Thyroid gland (tissue), 4 donors: ENCODE data around the gene ADCK1. TPM values are rescaled to one million over a fixed set of nuclear protein-coding genes. Genes with fewer than 3 reads are reported as not detected.
"Not testable (repeated sequence)": the region's sequence is repeated elsewhere in the genome, so short reads cannot be mapped to it uniquely, and the experiment has no call there.

ENCODE experiments used
- DNase-seq, 2 donors: peaks; one replicate each; pipeline ENCODE4 v3.0.0-alpha.2; 2019
- H3K27ac ChIP-seq, 3 donors: fragments of 200-600 bp; sonication (generic); 1 replicate in 2 of 3; 2 replicates in 1 of 3; pipeline ENCODE4 v1.5.1; 2016 to 2019; ENCODE audit warnings: mild to moderate bottlenecking in 1 of 3, moderate library complexity in 1 of 3
- H3K27me3 ChIP-seq: fragments of 200-600 bp; sonication (generic); one replicate; pipeline ENCODE4 v1.5.1; 2019
- H3K36me3 ChIP-seq, 2 donors: fragments of 200-600 bp; sonication (generic); one replicate each; pipeline ENCODE4 v1.5.1; 2016 to 2019
- H3K4me1 ChIP-seq, 2 donors: fragments of 200-600 bp; sonication (generic); one replicate each; pipeline ENCODE4 v1.5.1; 2017 to 2019
- H3K4me3 ChIP-seq, 3 donors: fragments of 200-600 bp; sonication (generic); replicated peaks in 1 of 3; 1 replicate in 2 of 3; 2 replicates in 1 of 3; pipeline ENCODE4 v1.5.1; 2016; ENCODE audit warnings: mild to moderate bottlenecking in 1 of 3
- H3K9me3 ChIP-seq: fragments of 200-600 bp; sonication (generic); one replicate; pipeline ENCODE4 v1.5.1; 2017
- POLR2A ChIP-seq, 2 donors: fragments of 450-650 bp; IDR thresholded peaks; one replicate each; pipeline ENCODE4 v1.6.1; 2017; ENCODE audit warnings: antibody characterized with exemption in 2 of 2, mild to moderate bottlenecking in 2 of 2, moderate library complexity in 1 of 2
- WGBS, 2 donors: methylation state at CpG; one replicate each; pipeline ENCODE4 v1.1.5; 2017; 5-methylcytosine and 5-hydroxymethylcytosine counted together
- intact Hi-C: fragments of 100-400 bp; cut with DNase I; formaldehyde crosslinking; loops from one replicate; pipeline ENCODE4 v1.15.1; 2023
- total RNA-seq, 4 donors: library from RNA; depleted of rRNA; stranded (reverse); fragments of >200 nt; gene quantifications; one replicate each; pipeline ENCODE4 v1.2.3, GENCODE V29; 2016
- TF ChIP-seq, protein P1 (sequence below), 6 experiments: fragments of 200-600 bp in 3 of 6; fragments of 450-650 bp in 3 of 6; sonication (generic) in 3 of 6; IDR thresholded peaks; one replicate each; pipeline ENCODE4 v1.5.1; 2016 to 2019; ENCODE audit warnings: antibody characterized with exemption in 6 of 6, mild to moderate bottlenecking in 2 of 6, inconsistent platforms in 1 of 6, moderate library complexity in 1 of 6

The ADCK1 gene
- total RNA-seq, 4 donors from 2014 or later = 4.0 to 13.5 (median 12.1) TPM

DNA sequence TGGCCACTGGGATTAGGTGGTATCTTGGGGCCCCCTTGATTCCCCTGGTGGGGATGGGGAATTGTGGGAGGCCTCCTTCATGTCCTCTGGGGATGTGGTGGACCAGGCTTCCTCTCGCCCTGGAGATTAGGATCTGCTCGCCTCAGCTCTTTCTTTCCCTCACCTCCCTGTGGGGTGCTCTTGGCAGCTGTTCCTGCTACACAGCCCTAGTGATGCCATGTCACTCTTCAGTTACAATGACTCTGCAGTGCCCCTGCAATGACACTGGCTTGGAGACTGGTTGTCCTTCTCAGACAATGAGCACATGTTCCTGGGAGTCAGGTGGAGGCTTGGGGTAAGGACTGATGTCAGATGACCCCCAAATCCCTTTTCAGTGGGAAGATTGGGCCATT is 83.9 kb downstream of the ADCK1 start:
- Histone ChIP-seq H3K9me3 (no peaks in the 10 kb centered on the region), H3K27ac (no peak overlapping the region), H3K4me1 (peaks cover 13 to 56% of the 10 kb centered on the region in 2 donors), H3K36me3 (no peaks in the 10 kb centered on the region), H3K4me3 (no peak overlapping the region), H3K27me3 (no peaks in the 10 kb centered on the region)
- no peak for TF ChIP-seq POLR2A (IDR thresholded peaks at IDR 0.05)
- TF ChIP-seq, protein P1, sequence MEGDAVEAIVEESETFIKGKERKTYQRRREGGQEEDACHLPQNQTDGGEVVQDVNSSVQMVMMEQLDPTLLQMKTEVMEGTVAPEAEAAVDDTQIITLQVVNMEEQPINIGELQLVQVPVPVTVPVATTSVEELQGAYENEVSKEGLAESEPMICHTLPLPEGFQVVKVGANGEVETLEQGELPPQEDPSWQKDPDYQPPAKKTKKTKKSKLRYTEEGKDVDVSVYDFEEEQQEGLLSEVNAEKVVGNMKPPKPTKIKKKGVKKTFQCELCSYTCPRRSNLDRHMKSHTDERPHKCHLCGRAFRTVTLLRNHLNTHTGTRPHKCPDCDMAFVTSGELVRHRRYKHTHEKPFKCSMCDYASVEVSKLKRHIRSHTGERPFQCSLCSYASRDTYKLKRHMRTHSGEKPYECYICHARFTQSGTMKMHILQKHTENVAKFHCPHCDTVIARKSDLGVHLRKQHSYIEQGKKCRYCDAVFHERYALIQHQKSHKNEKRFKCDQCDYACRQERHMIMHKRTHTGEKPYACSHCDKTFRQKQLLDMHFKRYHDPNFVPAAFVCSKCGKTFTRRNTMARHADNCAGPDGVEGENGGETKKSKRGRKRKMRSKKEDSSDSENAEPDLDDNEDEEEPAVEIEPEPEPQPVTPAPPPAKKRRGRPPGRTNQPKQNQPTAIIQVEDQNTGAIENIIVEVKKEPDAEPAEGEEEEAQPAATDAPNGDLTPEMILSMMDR (IDR thresholded peaks at IDR 0.05) = no peak
- intact Hi-C loops = no loop called here
- peak in 1 of 2 donors; percentile 20 for DNase-seq
- 86% methylated on average over 2 of the region's 2 CpGs; no CpG with 5 or more reads in 1 of the 2 donors for WGBS, 2 donors

DNA sequence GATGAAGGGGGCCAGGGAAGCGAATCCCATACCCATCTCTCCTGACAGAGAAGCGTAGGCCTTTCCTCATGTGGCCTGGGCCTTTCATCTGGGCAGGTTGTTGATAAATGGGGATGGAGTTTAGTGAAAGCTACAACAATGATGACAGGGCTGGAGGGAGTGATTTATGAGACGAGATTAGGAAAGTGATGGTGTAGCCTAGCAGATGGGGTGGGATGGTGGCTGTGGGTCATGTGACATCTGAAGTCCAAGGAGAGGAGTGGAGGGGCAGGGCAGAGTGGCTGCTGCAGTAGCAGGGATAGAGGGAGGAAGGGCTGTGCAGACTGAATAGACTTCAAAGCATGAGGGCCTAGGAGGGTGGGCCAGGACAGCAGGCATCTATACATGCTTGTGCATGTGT is 85.5 kb downstream of the ADCK1 start:
- Histone ChIP-seq H3K9me3 (no peaks in the 10 kb centered on the region), H3K4me3 (no peak overlapping the region), H3K4me1 (peaks cover 11 to 42% of the 10 kb centered on the region in 2 donors), H3K27ac (no peak overlapping the region), H3K27me3 (no peaks in the 10 kb centered on the region), H3K36me3 (no peaks in the 10 kb centered on the region)
- intact Hi-C loops = no loop called here
- no peak for TF ChIP-seq POLR2A (IDR thresholded peaks at IDR 0.05)
- TF ChIP-seq, protein P1 (IDR thresholded peaks at IDR 0.05) = no peak
- no peak for DNase-seq
- 95 to 96% methylated on average over 3 of the region's 3 CpGs for WGBS, 2 donors

DNA sequence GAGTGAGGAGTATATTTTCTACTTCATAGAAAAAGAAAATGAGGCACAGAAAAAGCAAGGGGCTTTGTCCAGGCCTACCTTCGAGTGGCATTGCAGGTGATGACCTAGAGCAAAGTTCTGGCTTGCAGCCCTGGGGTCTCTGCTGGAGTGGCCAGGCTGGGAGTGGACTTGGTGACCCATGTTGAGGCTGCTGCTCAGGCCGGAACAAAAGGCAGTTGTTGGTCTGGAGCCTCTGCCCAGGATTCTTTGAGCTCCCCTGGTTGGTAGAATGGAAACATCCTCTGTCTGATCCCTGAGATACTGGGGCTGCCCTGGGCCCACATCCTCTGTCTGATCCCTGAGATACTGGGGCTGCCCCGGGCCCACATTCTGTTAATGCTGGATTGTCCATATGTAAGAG is 86.1 kb downstream of the ADCK1 start:
- H3K27me3 ChIP-seq = no peaks in the 10 kb centered on the region
- TF ChIP-seq POLR2A (IDR thresholded peaks at IDR 0.05) = no peak
- TF ChIP-seq, protein P1 (IDR thresholded peaks at IDR 0.05) = no peak
- H3K4me3 ChIP-seq = no peak overlapping the region
- DNase-seq = no peak
- WGBS, 2 donors = 89 to 94% methylated on average over 2 to 3 of the region's 3 CpGs
- intact Hi-C loops = no loop called here
- peaks cover 9 to 35% of the 10 kb centered on the region in 2 donors for H3K4me1 ChIP-seq
- H3K27ac ChIP-seq = no peak overlapping the region
- H3K9me3 ChIP-seq = no peaks in the 10 kb centered on the region
- H3K36me3 ChIP-seq = no peaks in the 10 kb centered on the region

DNA sequence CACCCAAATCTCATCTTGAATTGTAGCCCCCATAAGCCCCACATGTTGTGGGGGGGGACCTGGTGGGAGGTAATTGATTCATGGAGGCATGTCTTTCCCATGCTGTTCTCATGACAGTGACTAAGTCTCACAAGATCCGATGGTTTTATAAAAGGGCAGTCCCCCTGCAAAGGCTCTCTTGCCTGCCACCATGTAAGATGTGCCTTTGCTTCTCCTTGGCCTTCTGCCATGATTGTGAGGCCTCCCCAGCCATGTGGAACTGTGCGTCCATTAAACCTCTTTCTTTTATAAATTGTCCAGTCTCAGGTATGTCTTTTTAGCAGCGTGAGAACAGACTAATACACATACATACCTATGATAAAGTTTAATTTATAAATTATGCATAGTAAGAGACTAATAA is 89.0 kb downstream of the ADCK1 start:
- DNase-seq, H3K4me3 ChIP-seq, H3K9me3 ChIP-seq, H3K27me3 ChIP-seq, intact Hi-C loops, H3K36me3 ChIP-seq, H3K27ac ChIP-seq, H3K4me1 ChIP-seq: not testable (repeated sequence)
- 95 to 99% methylated on average over 3 of the region's 3 CpGs for WGBS, 2 donors

DNA sequence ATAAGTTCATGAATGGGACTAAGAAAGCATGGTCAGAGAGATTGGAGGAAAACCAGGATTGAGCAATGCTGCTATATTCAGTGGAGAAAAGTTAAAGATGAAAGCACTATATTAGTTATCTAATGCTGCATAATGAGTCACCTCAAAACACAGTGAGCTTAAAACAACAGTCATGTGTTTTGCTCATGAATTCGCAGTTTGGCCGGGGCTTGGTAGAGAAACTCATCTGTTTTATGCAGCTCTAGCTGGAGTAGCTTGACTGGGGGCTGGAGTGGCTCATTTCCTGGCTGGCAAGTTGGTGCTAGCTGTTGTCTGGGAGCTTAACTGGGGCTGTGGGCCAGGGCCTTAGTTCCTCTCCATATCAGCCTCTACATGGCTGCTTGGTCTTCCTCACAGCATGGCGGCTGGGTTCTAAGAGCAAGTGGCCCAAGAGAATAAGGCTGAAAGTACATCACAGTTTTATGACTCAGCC is 90.1 kb downstream of the ADCK1 start:
- Histone ChIP-seq H3K27me3 (no peaks in the 10 kb centered on the region), H3K4me1 (peaks cover 0 to 5% of the 10 kb centered on the region in 2 donors), H3K4me3 (no peak overlapping the region), H3K36me3 (no peaks in the 10 kb centered on the region), H3K27ac (no peak overlapping the region), H3K9me3 (no peaks in the 10 kb centered on the region)
- no peak for DNase-seq
- TF ChIP-seq, protein P1 (IDR thresholded peaks at IDR 0.05) = no peak
- TF ChIP-seq POLR2A (IDR thresholded peaks at IDR 0.05) = no peak
- WGBS, 2 donors = 93% methylated on average over 3 of the region's 3 CpGs
- intact Hi-C loops = no loop called here

DNA sequence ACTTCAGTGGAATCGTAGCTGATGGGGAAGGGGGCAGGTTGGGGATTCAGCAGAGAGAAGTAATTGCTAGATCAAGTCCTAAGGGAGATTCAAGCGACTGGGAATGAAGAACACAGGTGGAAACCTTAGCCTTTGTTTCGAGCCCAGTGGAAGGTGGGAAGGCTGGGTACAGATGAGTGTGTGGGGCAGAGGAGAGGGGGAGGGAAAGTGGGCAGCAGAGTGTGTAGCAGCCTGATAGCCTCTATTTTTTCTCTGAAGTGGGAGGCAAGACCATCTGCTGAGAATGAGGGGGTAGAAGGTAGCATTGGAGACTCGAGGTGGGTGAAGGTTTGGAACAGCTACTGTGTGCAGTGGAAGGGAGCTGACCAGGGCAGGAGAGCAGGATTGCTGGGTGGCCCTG is 91.0 kb downstream of the ADCK1 start:
- TF ChIP-seq POLR2A (IDR thresholded peaks at IDR 0.05) = no peak
- TF ChIP-seq, protein P1 (IDR thresholded peaks at IDR 0.05) = no peak
- WGBS, 2 donors = 77 to 90% methylated on average over 4 of the region's 4 CpGs
- no peaks in the 10 kb centered on the region for H3K36me3 ChIP-seq
- H3K9me3 ChIP-seq = no peaks in the 10 kb centered on the region
- intact Hi-C loops = no loop called here
- no peak overlapping the region for H3K27ac ChIP-seq
- H3K4me3 ChIP-seq = no peak overlapping the region
- H3K4me1 ChIP-seq = peaks cover 0 to 5% of the 10 kb centered on the region in 2 donors
- no peaks in the 10 kb centered on the region for H3K27me3 ChIP-seq
- DNase-seq = no peak
